Measurements from ENCODE around the gene DMRTB1.

The DMRTB1 gene

DNA sequence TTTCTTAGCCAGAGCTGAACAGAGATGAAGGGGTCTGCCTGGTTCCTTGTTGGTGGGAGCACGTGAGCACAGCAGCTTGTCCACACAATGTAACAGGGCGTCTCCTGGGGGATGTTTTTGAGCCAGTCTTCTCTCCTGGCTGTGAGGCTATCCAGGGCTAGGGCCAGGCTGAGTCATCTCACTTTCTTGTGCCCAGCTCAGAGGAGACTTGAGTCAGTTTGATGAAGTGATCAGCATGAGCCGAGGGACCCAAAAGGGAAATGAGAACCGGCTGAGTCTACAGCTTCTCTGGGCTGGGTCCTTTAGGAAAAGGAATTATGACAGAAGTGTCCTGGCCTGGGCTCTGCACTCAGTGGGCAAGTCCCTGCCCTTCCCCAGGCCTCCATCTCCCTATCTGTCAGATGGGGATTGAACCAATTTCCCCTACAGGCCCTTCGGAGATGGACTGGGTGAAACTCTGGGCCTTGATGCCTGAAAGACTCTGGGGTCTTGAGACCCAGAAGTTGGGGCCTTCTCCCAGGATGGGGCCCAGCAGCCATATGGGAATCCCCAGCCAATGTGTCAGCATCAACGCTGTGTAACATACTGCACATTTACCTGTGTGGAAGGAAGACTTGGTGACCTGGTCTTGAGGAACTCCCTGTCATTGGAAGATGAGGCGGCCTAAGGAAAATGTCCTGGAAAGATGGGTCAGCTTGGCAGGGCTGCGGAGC lies 36.6 kb downstream of the DMRTB1 start:
- DNase-seq = no peak

DNA sequence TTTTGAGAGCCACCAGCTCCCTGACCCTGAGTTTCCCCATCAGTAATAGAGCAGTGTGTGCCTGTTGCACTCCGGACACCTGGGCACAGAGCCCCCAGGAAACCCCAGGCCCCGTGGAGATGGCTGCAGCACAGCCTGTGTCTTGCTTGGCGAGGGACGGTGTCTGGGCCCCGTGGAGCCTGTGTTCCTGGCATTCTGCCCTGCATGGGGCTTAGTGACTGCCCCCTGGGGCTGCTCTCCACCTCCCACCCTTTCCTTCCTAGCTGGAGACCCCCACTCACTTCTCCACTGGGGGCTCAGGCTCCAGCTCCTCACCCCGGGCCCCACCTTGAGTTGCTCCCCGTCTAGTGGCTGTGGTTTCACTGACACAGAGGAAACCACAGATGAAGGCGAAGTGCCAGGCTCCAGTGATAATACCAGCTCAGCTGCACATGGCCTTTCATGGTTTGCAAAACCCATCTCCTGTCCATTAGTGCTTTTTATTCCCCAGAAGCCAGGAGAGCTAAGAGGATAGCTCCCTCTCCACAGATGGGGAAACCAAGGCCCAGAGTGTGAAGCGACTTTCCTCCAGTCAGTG lies 39.4 kb downstream of the DMRTB1 start:
- DNase-seq = no peak

DNA sequence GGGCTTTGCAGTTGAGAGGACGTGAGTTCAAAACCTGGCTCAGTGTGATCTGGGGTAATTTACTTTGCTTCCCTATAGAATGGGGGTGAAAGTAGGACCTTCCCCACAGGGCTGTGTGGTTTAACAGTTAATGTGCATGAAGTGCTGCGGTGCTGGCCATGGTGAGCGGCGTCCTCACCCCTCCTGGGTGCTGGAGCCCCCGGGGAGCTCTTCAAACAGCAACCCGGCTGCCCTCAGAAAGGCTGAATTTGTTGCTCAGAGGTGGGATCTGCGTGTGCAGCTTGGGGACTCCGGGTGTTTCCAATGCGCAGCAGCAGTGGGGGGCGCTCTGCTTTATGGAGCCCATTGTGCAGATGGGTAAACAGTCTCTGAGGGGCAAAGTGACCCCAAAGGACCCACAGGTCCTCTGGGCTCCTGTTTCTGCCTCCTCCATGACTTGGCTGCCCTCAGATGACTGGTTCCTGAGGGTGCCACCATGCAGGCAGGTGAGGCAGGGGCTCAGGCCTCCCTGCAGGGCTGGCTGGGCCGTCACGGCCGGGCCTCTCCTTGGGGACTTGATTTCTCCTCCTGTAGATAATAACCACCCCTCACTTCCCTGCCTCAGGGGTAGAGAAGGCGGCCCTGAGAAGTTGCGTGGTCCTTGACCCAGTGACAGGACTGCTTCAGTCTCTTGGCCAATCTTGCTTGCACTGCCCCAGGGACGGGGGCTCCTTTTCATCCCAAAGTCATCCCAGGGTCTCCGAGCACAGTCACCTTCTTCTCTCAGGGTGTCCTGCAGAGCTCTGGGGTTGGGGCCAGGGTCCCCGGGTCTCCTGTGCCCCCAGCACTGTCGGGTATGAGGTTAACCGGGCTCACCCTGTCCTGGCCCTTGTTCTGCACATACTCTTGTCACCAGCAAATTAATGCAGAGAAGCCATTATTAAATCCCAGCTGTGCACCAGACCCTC lies 40.3 kb downstream of the DMRTB1 start:
- DNase-seq = no peak

DNA sequence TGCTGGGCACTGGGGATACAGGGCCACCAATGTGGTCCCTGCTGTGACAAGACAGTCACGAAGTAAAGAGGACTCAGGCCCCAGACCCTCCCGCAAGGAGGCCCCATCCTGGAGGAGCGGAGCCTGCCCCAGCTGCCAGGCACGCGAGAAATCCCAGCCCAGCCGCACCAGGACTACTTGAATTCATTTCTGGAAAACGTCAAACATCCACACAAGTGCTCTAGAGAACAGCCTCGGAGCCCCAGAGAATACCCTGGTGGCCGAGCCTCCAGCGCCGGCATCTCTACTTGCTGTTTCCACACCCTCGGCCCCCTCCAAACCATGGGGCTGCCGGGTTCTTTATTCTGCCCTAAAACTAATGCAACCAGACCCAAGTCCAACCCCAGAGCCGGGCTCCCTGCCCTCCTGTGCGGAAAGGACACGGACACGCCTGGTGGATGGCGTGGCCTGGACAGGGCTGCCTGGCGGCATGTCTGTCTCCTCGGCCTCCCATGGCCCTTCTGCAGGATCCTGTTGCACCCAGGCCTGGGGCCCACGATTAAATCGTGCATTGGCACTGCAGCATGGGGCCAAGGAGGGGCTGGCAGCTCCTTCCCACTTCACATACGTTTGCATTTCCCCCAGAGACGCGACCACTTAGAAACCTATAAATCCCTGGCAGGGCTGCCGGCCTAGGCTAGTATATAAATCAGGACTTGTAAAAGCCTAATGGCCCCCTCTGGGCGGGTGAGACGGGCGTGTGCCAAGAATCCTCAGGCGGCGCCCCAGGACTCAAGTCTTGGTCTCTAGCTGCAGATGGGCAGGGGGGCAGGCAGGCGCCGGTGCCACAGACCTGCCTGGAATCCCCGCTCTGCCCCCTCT lies 41.2 kb downstream of the DMRTB1 start:
- DNase-seq = no peak

DNA sequence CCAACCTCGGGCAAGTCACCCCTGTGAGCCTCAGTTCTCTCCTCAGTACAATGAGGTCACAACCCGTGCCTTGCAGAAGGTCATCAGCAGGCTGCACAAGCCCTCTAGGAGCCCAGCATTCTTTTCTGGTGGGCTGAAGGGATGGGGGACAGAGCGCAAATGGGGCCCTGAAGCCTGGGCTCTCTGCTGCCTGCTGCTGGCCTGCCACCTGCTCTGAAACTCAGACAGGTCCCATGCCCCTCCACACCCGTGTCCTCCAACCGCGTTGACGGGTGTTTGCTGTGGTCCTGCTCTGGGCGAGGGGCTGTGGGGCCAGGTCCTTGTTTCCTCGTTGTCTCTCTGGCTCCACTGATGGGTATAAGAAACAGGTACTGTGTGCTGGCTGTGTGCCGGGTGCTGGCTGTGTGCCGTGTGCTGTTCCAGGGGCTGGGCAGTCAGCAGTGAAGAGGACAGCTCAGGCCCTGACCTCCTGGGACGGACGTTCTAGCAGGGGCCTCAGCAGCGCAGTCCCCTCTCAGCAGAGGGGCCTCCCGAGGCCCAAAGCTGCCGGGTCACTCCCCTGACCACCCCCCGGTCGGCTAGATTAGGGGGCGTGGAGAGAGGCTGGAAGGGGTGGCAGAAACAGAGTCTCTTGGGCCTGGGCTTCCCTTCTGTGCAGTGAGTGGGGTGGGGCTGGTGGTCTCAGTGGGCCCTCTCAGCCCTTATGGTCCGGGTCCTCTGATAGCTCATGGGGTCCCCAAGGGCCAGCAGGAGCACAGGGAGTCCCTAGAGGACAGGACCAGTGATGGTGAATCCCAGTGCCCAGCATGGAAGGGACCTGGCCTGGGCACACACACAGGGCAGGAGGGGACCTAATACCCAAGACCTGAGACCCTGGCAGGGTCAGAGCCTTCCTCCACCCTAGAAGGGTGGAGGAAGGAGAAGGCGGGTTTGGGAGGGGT lies 42.1 kb downstream of the DMRTB1 start:
- DNase-seq = no peak

DNA sequence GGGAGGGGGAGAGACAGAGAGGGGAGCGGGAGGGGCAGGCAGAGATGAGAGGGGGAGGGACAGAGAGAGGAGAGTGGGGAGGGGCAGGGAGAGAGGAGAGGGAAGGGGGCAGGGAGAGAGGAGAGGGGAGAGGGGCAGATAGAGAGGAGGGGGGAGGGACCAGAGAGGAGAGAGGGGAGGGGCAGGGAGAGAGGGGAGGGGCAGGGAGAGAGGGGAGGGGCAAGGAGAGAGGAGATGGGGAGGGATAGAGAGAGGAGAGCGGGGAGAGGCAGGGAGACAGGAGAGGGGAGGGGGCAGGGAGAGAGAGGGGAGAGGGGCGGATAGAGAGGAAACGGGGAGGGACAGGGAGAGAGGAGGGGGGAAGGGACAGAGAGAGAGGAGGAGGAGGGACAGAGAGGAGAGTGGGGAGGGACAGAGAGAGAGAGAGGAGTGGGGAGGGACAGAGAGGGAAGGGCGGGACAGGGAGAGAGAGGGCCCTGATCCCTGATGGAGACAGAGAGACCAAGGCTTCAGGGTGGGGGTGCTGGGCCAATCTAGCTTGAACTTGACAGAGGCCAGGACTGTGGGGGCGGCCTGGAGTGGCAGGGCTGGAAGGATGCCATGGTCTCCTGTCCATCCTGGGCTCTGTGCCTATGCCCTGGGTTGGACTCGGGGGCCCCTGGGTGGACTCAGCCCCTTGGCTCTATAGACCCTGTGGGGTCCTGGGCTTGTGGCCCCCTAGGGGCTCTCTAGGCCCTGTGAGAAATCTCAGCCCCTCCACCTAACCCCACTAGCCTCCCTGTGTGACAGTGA lies 43.6 kb downstream of the DMRTB1 start:
- no peak for DNase-seq

DNA sequence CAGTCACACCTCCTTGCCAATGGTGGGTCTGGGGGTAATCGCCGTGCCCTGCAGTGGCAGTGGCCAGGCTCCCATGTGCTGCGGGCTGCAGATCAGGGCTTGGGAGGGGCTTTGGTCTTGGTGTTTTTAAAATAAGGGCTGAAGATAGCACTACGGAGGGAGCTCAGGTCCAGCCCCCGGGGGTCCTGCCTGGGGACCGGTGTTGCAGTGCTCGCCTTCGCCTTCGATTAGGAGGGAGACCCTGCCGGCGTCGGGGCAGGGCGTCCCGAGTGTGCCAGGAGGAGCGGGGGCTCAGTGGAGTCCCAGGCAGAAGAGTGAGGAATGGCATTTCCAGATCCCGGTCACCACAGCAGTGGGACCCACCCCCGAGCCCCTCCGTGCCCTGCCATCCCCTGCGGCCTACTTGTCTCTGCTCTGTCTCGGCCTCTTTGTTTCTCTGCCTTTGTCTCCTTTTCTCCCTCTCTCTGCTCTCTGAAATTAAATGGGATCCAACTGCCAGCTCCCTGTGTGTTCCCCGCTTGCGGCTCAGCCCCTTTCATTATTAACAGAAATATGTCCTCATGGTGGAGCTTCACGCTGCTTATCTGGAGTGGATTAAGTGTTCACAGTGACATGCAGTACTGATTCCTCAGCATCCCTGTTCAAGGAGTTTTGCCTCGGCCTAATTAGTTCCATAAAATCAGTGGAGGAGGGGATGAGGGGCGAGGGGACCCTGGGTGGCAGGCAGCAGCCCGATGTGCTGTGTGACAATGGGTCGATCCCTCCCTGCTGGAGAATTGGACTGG lies 44.4 kb downstream of the DMRTB1 start:
- no peak for DNase-seq

DNA sequence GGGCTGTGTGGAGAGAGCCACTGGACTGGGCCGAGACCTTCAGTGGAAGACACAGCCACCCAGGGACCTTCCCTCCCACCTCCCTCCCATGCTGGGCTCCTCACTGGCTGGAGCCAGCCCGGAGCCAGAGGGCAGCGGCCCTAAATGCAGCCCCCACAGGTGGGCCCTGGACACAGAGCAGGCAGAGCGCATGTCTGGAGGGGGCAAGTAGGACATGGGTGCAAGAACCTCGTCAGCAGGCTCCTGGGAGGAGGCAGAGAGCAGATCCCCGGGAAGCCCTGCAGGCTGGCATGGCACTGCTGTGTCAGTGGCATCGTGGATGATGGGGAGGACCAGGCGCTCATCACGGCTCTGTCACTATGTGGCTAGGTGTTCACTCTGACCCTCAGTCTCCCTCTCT lies 45.7 kb downstream of the DMRTB1 start:
- no peak for DNase-seq

DNA sequence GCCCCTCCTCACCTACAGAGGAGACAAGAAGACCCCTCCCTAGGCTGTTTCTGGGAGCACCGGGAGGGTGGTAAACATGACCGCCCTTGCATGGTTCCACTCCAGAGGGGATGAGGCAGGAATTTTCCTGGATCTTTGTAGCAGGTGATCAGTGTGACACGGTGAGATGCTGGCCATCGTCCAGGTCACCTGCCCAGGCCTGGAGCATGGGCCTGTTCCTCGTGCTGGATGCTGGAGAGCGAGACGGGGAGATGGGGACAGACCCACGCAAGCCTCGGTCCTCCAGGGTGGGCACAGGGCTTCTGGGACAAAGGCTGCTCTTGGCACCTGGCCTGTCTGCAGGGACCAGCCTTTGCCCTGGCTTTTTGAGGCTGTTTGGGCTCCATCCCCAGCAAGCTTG lies 46.2 kb downstream of the DMRTB1 start:
- no peak for DNase-seq

DNA sequence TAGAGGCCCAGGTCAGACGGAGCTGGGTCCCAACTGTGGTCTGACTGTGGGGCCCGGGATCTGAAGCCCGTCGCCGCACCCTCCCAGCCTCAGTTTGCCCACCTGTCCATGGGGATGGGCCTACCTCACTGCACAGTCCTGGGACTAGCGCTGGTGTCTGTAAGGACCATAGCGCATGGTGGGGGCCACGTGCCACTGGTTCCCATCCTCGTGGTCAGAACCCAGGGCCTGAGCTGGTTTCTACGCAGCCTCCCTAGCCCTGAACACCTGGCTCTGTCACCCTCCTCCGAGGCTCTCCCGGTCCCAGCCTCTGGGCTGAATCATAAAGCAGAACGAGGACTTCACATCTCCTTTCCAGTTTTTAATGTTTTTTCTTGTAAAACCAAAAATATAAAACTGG lies 46.7 kb downstream of the DMRTB1 start:
- no peak for DNase-seq

DNA sequence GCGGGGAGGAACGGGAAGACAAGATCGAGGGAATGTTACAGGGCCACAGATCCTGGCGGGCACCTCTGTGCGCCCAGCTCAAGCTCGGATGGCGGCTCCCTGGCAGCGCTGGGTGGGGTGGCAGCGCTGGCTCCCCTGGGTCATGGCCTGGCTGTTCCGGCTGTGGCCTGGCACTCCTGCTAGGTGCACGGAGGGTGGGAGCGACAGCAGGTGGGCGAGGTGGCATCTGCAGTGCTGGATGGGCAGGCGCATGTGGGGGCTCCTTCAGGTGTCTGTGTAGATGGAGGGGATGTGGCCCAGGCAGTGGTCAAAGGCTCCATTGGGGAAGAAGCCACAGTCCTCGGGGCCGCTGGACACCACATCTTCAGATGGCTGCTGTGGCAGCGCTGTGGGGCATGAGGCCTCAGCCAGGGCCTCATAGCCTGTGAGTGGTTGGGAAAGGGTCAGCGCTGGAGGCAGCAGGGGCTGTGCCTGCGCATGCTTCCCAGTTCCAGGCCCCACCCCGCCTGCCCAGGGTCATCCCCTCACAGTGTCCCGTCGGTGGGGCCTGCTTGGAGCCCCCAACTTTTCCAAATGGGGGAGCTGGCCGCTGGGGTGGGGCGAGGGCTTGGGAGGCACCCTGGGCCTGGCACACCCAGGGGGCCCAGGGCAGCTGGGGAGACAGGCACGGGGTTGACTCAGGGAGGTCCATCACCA lies 47.3 kb downstream of the DMRTB1 start:
- no peak for DNase-seq

DNA sequence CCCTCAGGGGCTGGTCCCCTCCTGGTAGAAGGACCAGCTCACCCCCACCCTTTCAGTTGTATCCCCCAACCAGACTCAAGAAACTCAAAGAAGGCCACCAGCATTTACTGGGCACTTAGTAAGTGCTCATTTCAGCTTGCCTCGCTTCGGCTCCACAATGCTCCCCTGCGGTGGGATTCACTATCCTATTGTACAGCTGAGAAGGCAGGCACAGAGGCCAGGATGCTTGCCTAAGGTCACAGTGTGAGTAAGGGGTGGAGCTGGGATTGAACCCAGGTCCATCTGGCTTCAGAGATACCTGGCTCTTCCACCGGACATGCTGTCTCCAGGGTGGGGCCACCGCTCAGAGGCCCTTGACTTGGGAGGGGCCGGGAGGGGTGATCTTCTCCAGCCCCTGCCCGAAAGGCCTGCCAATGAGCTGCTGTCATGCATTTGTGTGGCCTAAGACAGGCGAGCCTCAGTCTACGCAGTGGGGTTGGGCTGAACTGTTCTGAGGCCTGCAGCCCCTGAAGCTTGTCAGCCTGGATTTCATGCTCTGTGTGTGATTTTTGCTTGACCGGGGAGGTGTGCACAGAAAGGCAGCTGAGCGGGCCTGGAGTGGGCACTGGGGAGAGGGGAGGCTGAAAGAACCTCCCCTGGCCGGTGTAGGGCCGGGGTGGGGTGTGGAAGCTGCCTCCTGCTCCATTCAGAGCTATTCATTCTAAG lies 48.1 kb downstream of the DMRTB1 start:
- DNase-seq = no peak

DNA sequence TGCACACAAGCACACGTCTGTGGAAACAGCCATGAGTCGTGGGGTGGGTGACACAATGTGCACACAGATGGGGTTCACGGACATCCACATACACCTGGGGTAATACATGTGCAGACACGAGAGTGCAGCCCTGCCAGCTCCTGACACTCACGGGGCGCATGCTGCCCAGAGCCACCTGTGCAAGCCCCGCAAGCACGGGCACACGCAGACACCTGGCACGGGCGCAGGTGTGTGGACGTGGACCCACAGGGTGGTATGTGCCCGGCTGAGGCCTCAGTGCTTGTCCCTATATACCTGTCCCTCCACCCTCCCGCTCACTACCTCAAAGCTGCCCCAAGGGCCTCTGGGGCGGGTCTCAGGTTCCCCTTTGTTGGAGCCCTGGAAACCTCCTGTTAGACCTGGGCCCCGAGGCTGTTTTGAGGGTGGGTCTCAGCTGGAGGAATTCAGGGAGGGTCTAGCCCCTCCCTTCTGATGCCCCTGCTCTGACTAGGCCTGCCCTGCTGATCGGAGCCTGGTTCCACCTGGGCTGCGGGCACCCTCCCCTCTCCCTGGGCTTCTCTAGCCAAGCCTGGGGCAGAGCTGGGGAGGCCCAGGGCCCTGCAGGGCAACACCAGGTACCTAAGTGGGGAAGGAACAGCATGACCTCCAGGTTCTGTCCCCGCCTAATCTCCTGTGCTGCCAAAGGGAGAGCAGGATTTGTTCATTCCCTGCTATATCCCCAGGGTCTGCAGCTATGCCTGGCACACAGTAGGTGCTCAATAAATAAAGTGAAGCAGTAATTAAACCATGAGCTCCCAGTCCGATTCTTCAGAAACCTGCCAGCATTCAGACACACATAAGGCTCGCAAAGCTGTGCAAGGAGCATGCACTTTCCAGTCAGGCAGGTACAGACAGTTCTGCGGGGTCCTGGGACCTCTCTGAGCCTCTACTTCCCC lies 49.1 kb downstream of the DMRTB1 start:
- no peak for DNase-seq

DNA sequence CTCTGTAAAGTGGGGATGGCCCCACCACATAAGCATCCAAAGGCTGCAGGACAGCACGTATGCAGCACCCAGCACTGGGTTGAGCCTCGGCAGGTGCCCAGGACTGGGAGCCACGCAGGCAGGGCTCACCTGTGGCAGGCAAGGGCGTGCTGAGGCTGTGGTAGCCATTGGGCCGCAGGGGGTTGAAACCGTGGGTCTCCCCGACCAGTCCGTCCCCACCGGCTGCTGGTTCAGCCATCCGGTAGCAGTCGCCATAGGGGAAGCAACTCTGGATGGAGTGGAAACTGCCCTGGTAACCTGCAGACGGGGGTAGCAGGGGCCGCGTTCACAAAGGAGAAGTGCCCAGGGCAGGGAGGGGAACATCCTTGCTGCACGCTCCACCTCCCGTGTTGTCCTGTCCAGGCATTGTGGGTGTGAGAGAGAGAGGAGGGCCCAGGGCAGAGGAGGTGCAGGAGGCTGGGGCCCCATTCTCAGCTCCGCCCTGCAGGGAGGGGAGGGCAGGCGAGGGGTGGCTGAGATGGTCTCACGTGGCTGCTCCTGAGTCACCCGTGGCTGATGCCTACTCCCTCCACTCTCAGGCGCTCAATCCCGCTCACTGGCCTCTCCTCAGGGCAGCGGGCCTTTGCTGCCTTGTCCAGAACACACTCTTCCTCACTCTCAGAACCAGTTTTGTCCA lies 49.9 kb downstream of the DMRTB1 start:
- no peak for DNase-seq

DNA sequence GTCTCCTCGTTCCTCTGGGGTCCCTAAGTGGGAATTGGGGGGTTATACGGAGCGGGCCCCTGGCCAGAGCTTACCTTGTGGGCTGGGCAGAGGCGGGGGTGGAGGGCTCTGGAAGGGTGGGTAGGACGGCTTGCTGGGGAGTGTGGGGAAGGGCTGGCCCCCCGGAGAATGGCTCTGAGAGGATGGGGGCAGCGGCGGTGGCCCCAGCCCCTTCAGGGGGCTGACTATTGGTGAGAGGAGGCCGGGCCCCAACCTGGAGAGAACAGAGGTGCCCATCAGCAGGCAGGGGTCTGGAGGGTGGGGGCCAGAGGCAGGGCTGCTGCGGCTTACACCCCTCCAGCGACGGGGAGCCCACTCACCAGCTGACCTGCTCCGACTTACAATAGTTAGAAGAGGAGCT lies 50.6 kb downstream of the DMRTB1 start:
- DNase-seq = no peak

DNA sequence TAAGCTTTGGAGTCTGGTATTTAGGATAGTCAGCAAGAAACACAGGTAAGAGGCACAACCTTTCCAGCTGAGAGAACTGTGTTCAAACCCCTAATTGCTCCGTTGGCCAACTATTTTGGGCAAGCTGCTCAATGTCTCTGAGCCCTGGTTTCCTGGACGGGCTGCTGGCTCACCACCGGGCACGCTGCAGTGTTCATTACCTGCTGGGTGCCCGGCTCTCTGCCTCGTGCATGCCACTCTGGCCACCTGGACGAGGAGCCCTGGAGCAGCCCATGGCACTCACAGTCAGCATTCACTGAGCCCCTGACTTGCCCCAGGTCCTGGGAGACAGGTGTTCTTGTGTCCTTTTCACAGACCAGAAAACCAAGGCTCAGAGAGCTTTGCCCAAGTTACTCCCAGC lies 51.0 kb downstream of the DMRTB1 start:
- DNase-seq = no peak

DNA sequence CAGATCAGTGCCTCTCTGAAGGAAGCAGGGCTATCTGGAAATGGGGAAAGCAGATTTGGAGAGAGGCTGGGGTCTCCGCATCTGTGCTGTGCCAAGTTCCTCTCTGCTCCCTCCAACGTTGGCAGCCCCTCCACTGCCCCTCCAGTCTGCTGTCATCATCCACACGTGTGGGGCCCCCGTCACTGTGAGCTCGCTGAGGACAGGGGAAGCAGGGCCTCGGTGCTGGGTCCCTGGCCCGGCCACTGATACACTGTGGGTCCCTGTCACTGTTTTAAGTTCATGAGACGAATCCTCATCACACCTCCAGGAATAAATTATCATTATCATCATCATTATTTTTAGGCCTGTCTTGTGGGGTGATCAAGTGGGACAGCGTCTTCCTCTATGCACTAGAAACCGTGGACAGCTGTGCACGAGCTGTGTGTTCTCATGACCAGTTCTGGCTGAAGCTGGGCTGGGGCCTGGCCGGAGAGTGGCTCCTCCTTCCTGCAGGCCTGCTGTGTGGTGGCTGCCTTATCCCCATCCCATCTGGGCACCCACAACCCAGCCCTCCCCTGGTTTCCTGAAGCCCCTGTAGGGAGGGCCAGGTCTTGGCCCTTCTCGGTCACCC lies 52.2 kb downstream of the DMRTB1 start:
- no peak for DNase-seq

All from NCI-H2107 (cell line).